ENCODE data around the gene ENTR1.
A peak's percentile ranks its signal among the peaks of the same experiment; 100 is the strongest.

Gene ENTR1, protein sequence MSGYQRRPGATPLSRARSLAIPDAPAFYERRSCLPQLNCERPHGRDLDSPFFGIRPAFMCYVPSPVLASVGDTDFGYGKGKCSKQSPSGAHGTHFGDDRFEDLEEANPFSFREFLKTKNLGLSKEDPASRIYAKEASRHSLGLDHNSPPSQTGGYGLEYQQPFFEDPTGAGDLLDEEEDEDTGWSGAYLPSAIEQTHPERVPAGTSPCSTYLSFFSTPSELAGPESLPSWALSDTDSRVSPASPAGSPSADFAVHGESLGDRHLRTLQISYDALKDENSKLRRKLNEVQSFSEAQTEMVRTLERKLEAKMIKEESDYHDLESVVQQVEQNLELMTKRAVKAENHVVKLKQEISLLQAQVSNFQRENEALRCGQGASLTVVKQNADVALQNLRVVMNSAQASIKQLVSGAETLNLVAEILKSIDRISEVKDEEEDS

DNA sequence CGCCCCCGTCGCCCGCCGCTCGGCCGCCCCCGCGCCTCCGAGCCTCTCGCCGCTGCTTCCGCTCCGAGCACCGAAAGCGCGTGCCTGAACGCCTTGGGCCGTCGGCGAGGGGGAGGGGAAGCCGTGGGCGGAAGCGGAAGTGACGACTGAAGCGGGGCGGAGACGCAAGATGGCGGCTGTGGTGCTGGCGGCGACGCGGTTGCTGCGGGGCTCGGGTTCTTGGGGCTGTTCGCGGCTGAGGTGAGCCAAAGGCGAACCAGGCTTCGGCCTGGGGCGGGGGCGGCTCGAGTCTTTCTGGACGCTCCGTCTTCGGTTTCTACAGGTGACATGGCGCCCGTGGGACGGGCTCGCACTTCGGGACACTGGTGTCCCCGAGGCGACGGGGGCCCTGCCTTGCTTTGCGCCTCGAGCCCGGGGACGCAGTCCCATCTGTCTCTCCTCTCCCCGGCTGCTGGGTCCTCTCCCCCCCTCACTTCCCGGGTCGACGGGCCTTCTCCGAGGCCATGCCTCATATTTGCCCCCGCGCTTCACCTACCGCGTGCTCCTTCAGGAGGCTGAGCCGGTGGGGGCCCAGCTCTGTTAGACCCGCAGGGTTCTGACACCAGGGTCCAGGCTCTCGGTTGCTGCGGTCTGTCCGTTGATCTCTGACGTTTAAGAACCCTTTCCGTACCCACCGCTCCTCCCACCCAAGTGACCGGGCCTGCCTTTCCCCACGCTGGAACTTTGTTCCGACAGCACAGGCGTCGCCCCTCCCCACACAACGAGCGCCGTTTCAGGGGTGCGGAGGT, at the start of gene ENTR1, which contains the start of gene PMPCA:
ENTR1 (minus strand) TSS at position 115 of the 788 bp plus-strand sequence. CDS start 217 bp downstream, outside the sequence.
PMPCA (plus strand) TSS at position 159 of the 788 bp plus-strand sequence; CDS start at position 170, 11 bp downstream.
- TF ChIP-seq, protein P1, sequence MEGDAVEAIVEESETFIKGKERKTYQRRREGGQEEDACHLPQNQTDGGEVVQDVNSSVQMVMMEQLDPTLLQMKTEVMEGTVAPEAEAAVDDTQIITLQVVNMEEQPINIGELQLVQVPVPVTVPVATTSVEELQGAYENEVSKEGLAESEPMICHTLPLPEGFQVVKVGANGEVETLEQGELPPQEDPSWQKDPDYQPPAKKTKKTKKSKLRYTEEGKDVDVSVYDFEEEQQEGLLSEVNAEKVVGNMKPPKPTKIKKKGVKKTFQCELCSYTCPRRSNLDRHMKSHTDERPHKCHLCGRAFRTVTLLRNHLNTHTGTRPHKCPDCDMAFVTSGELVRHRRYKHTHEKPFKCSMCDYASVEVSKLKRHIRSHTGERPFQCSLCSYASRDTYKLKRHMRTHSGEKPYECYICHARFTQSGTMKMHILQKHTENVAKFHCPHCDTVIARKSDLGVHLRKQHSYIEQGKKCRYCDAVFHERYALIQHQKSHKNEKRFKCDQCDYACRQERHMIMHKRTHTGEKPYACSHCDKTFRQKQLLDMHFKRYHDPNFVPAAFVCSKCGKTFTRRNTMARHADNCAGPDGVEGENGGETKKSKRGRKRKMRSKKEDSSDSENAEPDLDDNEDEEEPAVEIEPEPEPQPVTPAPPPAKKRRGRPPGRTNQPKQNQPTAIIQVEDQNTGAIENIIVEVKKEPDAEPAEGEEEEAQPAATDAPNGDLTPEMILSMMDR (conservative IDR thresholded peaks at IDR 0.05; ENCODE audit: low read length), result no peak
- peak within 1 kb of the TSS; percentile 94 for H3K4me3 ChIP-seq (ENCODE audit: low read length)
- DNase-seq (ENCODE audit: low read depth), result peak; percentile 82

DNA sequence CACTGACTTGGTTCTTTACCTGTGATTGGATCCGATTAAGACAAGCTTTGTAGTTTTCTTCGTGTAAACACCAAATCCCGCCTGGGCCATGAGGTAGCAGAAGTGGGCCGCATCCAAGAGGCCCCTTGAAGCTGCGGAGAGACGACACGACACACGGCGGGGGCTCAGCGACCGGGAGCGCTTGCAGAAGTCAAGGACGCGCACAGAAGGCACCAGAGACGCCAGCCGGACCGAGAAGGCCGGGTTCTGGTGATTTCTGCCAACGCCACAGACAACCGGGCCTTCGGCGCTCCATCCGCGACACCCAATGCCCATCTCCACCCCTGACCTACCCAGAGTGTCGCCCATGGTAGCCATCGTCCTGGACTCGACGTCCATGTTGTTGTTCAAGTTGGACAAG, 49.0 kb upstream of the ENTR1 start:
- TF ChIP-seq, protein P1 (conservative IDR thresholded peaks at IDR 0.05; ENCODE audit: low read length), result no peak
- no peak overlapping the region for H3K4me3 ChIP-seq (ENCODE audit: low read length)
- DNase-seq (ENCODE audit: low read depth), result no peak

DNA sequence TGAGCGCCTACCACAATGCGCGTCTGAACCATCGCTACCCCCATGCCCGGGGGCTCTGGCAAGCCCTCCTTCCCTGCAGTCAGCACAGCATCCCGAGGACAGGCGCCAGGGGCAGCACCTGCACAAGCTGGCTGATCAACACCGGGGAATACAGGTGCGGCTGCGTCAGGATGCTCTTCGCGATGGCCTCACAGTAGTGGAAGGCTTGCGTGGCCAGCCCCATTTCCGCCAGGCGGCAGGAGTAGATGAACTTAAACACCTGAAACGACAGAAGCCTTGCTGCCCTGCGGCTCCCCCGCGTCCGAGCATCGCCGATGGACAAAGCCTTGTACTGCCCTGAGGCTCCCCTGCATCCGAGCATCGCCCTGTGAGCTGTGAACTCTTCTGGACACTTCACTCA, 46.9 kb upstream of the ENTR1 start:
- TF ChIP-seq, protein P1 (conservative IDR thresholded peaks at IDR 0.05; ENCODE audit: low read length), result no peak

DNA sequence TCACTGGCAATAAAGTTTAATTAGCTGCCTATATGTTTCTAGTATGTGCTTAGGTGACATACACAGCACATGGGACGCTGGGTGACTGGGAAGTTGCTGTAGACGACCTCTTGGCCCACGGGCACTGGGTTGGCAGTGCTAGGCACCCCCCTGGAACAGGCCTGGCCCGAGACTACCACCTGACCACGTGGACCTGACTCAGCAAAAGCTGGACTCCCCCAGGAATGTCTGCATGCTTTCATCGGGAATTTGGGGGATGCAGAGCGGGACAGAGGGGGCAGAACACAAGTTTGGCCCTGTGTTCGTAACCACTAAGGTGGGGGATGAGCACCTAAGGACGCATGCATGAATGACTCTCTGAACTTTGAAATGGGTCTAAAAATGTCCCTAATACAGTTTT, 45.8 kb upstream of the ENTR1 start:
- TF ChIP-seq, protein P1 (conservative IDR thresholded peaks at IDR 0.05; ENCODE audit: low read length), result no peak
- no peak overlapping the region for H3K4me3 ChIP-seq (ENCODE audit: low read length)
- no peak for DNase-seq (ENCODE audit: low read depth)

More for the DNA sequence above, 46.9 kb upstream of the ENTR1 start:
- DNase-seq (ENCODE audit: low read depth), result no peak
- H3K4me3 ChIP-seq (ENCODE audit: low read length), result no peak overlapping the region

DNA sequence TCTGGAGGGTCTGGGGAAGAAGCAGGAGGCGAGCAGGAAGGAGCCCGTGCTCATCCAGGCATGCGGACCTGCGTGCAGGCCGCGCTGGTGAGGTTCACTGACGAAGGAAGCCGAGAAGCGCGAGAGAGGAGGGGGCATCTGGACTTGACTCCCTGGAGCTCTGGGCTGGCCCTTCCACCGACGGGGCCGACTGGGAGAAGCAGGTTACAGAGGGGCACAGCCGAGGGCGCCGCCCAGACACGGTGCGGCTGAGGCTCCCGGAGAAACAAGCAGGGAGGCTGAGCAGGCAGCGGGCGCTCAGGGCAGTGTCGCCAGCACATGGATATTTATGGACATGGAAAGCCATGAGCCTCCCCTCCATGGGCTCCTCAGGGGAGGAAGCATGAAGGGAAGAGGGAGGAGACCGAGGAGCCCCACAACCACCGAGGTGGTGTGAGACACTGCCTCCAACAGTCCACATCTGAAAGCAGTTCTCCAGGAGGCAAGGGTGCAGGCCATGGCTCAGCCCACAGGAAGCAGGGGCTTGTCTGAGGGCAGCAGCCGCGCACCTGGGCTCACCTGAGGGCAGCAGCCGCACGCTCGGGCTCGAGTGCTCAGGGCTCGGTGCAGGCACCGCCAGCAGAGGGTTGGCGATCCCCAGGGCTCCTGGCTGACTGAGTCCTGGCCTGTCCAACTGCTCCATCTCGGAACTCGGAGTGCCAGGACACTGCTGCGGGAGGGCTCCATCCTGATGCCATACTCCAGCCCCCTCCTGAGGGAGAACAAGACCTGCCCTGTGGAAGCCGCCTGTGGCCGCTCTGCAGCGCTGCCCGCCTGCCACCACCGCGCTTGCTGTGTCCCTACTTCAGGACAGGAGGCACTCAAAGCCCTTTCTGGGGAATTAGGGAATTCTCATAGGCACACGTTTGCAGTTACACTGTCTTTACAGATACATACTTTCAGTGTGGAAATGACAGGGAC, 44.9 kb upstream of the ENTR1 start:
- TF ChIP-seq, protein P1 (conservative IDR thresholded peaks at IDR 0.05; ENCODE audit: low read length), result no peak
- DNase-seq (ENCODE audit: low read depth), result no peak
- H3K4me3 ChIP-seq (ENCODE audit: low read length), result no peak overlapping the region

DNA sequence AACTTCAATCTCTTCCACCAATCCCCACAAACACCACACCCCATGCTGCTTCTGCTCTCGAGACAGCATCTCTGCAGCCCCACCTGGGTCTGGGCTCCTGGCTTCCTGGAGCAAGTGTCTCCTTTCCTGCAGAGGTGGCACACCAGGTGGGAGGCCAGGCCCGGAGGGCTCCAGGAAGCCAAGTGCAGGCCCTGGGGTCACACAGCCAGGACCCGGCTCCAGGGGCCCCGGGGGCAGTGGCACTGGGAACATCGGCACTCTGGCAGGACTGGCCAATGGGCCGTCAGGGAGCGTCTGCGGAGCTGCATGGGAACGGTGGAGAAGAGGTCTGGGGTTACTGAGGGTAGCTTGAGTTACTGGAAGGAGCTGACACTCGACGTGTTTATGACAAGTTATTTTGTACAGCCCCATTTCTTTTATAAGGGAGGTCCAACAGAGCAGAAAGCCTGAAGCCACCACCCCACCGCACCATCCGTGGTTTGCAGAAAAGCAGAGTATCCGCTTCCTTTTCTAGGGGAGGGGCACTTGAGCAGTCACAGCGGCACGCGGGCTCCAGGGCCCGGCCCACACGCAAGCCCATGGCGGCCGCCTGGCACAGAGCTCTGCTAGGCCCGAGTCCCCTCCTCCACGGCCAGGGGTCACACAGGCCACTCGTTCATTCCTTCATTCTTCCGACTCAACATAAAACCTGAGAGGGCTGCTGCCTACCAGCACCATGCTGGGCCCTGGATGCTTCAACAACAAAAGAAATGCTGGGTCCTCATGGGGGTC, 43.8 kb upstream of the ENTR1 start:
- TF ChIP-seq, protein P1 (conservative IDR thresholded peaks at IDR 0.05; ENCODE audit: low read length), result no peak
- no peak for DNase-seq (ENCODE audit: low read depth)
- H3K4me3 ChIP-seq (ENCODE audit: low read length), result no peak overlapping the region

All from AG10803 (cell line).